ENCODE measurements around the gene PRADC1.
"Not testable (repeated sequence)": the region's sequence is repeated elsewhere in the genome, so short reads cannot be mapped to it uniquely, and the experiment has no call there.

Gene PRADC1

DNA sequence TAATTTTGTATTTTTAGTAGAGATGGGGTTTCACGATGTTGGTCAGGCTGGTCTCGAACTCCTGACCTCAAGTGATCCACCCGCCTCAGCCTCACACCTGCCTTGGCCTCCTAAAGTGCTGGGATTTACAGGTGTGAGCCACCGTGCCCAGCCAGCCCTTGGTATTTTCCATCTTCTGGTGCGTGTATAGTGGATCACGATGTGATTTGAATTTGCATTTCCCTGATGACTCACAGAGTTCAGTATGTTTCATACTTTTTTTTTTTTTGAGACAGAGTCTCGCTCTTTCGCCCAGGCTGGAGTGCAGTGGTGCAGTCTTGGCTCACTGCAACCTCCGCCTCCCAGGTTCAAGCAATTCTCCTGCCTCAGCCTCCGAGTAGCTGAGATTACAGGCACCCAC lies 32.8 kb downstream of the PRADC1 start:
- not testable (repeated sequence) for DNase-seq

DNA sequence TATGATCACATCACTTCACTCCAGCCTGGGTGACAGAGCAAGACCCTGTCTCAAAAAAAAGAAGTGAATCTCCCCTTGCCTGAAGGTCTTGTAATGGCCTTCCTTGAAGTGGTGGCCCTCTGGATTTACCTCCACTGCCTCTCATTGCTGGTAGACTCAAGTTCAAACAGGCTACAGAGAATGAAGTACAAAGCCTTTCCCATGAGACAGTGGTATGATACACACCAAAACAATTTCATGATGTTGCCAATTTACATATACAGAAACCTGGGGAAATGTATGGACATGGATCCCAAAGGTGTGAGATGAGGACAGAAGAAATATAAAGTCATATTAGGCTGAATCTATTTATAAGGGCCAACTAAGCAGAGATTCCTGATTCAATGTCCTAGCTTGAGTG lies 35.5 kb downstream of the PRADC1 start:
- DNase-seq: no peak

- DNase-seq: no peak
These were observed 45.5 kb downstream of the PRADC1 start for GRCh38 chr2:73187549-73187948.

GRCh38 chr2:73185965-73186364 lies 47.1 kb downstream of the PRADC1 start:
- DNase-seq: no peak

All from SHP77 (cell line).